Hematopoietic multipotent progenitor cell treated with erythropoietin and hydrocortisone succinate and interleukin-3 and kit ligand, for 4 days (in vitro differentiated cells): ENCODE results near the gene PAX4.
"Not testable (repeated sequence)": the region's sequence is repeated elsewhere in the genome, so short reads cannot be mapped to it uniquely, and the experiment has no call there.

Experiments used
- DNase-seq: peaks from one replicate; pipeline ENCODE4 v3.0.0-alpha.2; 2015

PAX4 gene

DNA sequence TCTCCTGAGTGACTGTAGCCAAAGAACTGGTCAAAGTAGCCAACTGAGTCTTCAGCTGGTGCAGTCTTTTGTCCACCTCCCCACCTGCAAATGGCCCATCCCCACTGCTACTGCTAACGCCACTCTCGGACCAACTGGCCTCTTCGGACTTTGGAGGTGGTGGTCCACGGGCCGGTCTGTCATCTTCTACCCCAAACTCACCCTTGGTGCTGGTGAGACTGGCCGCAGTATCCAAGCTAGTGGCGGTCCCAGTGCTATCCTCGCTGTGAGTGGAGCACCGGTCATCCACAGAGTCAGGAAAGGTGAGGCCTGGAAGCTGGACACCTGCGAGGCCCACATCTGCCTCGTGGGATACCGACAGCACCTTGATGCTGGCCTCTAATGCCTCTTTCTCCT lies 33.3 kb downstream of the PAX4 start:
- DNase-seq: no peak

DNA sequence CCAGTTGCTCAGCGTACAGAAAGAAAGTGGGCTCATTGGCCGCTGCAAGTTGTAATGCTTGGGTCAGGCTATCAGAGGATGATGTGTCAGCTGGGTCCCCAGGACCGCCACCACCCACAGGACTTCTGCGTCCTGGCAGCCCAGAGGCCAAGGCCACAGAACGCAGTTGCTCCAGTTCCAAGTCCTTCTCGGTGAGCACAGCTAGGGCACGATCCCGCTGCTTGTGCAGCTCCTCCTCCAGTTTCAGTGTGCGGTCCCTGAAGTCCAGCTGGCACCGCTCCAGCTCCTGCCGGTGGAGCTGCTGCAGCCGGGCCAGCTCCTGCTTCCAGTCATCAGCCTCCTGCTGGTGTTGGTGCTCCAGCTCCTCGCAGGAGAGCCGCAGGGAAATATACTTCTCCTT lies 35.6 kb downstream of the PAX4 start:
- DNase-seq: no peak

DNA sequence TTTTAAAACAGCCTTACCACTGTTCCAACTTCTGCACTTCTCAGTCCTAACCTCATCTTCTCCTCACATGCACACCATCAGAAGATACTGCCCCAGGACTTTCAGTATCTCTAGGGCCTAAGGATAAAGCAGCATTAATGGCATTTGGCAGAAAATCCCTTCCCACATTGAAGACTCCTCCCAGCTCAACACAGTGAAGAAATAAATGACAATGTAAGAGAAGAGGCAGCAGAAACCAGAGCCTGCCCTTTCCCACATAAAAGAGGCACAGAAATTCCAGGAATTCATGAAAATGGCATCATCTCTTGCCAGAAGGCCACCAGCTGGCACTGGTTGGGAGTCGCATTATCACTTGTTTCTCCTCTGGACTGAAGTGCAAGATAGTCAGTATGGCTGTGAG lies 36.2 kb downstream of the PAX4 start:
- no peak for DNase-seq

DNA sequence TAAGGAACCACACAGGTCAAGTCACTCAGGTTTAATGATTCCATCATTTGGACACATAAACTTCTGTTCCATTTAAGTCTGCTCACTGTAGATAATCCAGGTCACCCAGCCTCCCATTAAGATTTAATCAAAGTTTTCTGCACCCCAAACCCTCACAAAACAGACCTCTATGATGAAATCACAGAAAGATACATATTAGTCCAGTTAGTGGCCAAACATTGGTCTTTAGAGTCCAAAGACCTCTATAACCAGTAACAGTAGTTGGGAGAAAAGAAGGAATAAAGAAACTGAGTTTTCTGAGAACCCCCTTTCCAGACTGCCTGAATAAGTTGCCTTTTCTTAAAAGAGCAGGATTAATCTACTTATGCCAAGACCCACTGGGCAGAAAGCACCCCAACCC lies 37.3 kb downstream of the PAX4 start:
- no peak for DNase-seq

DNA sequence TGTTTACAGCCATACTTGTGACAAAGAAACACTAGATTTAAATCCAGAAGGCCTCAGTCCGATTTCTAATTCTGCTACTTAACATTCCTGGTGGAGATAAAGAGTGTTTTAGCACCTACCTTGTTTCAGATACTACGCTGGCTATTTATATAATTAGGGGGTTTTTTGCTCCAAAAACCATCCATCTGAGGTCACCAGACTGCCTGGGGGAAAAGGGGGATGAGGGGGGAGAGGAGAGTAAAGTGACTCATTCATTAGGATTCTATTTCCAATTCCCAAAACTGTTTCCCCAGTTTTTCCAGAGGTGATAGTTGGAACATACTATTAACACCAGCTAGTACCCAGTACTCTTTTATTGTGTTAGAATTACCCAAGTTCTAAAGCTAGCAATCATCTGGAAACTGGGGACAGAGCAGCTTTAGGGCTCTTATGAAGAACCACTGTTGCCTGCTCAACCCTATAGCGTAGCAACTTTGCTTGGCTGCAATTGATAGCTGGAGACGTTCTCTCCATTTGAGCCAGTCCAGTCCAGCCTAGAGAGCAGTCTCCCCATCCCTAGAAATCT lies 39.1 kb downstream of the PAX4 start:
- no peak for DNase-seq

DNA sequence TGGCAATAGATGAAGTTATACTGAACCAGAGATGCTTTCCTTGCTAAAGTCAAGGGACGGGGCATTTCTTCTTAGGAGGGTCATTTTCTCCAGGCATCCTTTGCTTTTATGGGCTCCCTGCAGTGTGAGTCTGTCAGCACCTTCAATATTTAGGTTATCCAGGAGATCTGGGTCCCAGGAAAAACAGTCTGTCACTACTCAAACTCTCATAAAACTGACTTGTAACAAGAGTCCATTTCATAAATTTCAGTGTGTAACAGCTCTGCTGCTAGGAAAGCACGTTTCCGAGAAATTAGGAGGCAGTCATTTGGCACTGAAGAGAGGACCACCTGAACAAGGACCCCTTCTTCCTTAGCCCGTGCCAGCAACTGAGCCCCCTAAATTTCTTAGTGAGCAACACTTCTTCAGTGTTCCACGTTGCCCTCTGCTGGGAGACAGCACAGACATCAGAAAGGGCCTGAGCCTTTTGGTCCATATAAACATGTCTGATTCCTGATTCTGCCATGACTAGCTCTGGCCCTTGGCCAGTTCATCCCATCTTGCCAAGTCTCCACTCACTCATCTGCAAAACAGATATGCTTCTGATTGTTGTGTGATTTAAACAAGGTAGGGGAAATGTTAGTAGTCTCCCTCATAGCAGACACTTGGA lies 39.8 kb downstream of the PAX4 start:
- peak; percentile 24 for DNase-seq

DNA sequence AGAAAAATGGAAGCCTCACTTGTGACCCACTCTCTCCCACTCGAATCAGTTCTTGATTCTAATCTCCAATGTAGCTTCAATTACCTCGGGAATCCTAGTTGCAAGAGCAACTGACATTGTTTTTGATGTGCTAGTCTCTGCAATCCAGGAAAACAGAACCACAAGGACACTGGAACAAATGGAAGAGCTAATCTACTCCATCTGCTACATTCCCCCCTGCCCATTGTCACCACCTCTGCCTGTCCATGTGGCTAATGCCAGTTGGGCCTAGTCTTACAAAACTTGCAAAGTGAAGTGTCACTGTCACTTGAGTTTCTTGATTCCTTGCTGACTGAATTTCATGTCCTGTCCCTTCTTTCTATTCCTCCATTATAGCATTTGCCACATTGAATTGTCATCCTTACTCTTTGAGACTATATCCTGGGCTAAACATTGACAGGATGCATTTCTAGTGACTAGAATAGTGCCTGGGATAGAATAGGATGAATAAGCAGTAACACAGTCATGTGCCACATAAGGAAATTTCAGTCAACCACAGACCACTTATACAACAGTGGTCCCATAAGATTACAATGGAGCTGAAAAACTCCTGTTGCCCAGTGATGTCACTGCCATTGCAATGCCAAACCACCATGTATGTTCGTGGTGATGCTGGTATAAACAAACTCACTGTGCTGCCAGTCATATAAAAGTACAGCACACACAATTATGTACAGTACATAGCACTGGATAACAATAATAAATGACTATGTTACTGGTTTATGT lies 46.0 kb downstream of the PAX4 start:
- no peak for DNase-seq

DNA sequence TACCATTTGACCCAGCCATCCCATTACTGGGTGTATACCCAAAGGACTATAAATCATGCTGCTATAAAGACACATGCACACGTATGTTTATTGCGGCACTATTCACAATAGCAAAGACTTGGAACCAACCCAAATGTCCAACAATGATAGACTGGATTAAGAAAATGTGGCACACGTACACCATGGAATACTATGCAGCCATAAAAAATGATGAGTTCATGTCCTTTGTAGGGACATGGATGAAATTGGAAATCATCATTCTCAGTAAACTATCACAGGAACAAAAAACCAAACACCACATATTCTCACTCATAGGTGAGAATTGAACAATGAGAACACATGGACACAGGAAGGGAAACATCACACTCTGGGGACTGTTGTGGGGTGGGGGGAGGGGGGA lies 49.9 kb downstream of the PAX4 start:
- DNase-seq: not testable (repeated sequence)

DNA sequence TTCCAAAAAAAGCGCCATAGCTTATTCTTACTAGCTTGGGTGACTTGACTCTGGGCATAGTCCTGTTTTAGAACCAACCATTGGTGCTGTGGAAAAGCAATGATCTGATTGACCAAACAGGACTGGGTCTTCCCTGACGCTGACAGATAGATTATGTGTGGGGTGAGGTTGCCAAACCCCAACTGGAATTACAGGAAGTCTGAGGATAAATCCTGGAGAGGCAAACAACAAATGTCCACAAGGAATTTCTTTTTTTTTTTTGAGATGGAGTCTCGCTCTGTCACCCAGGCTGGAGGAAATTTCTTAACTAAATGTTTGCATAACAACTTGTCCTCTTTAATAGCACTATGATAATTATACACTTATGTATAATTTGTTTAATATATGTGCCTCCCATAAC lies 51.7 kb downstream of the PAX4 start:
- DNase-seq: no peak
